Activated gamma-delta T cell treated with Interleukin-2 at 50 U/mL for 16 hours (primary cell): ENCODE measurements around the gene SLC66A3.
A peak's percentile ranks its signal among the peaks of the same experiment; 100 is the strongest.

Experiments
- DNase-seq: peaks from one replicate; pipeline ENCODE4 v3.0.0-alpha.2; 2020

SLC66A3 gene

DNA sequence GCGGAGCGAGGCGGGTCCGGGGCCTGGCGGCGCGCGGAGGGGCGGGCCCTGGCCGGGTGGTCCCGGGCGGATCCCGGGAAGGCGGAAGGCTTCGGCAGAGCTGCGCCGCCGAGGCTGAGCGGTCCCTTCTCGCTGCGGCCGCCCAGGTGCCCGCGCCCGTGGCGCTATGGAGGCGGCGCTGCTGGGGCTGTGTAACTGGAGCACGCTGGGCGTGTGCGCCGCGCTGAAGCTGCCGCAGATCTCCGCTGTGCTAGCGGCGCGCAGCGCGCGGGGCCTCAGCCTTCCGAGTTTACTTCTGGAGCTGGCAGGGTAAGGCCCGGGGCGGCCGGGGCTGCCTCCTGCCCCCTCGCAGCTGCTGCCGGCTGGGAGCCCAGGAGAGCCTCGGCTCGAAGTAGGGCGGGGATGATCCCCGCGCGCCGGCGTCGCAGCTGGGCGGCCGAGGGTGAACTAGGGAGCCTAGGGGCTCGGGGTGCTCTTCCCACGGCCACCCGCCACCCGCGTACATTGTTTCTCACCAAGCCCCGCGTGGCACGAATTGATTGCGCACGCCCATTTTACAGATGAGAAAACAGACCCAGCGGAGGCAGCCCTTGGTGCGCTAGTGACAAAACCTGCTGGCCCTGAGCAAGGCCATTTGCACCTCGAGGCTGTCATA lies at the start of gene SLC66A3:
Gene SLC66A3, plus strand, starts transcription at position 87 of the 655 bp plus-strand sequence. Its CDS starts 80 bp downstream, at position 167.
- no peak for DNase-seq

DNA sequence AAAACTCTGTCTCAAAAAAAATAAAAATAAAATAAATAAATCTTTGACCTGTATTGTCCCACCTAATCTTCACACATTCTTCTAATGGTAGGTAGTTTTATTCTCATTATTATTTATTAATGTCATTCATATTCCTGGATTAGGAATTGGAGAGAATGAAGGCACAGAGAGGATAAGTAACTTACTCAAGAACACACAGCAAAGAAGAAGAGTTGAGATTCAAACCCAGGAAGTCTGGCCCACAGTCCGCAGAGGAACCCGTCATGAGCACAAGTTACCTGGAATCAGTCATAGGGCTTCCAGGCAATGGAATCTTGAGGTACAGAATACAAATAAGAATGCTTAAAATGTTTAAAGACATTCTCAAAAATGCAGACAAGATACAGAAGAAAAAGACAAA lies 46.3 kb upstream of the SLC66A3 start:
- DNase-seq = no peak

- DNase-seq = no peak
Observed at GRCh38 chr2:11112870-11113428, 42.3 kb upstream of the SLC66A3 start.

DNA sequence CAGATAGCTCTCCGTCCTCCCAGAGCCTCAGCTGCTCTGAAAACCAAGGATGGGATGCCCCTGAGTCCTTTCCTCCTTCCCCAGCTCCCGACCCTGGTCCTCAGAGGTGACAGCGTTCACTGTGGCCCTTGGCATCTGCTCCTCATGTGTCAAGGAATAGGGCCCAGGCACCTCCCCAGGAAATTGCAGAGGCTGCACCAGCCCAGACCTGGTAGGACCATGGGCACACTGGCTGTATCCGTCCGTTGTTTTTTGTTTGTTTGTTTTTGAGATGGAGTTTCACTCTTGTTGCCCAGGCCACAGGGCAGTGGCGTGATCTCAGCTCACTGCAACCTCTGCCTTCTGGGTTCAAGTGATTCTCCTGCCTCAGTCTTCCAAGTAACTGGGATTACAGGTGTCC lies 37.5 kb upstream of the SLC66A3 start:
- DNase-seq = no peak

DNA sequence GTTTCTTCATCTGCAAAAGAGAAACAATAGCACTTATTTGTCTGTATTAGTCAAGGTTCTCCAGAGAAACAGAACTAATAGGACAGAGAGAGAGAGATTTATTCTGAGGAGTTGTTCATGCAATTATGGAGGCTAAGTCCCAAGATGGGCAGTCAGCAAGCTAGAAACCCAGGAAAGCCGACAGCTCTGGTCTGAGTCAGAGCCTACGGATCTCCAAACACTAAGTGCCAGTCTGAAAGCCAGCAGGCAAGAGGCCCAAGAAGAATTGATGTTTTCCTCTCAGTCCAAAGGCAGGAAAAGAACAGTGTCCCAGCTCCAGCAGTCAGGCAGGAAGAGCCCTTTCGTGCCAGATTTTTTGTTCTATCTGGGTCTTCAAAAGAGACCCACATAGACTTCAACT lies 36.5 kb upstream of the SLC66A3 start:
- DNase-seq = no peak

- no peak for DNase-seq
Observed at GRCh38 chr2:11121099-11121822, 34.0 kb upstream of the SLC66A3 start.

- no peak for DNase-seq
Observed at GRCh38 chr2:11121823-11122155, 33.5 kb upstream of the SLC66A3 start.

- no peak for DNase-seq
Observed at GRCh38 chr2:11122380-11122779, 32.9 kb upstream of the SLC66A3 start.

DNA sequence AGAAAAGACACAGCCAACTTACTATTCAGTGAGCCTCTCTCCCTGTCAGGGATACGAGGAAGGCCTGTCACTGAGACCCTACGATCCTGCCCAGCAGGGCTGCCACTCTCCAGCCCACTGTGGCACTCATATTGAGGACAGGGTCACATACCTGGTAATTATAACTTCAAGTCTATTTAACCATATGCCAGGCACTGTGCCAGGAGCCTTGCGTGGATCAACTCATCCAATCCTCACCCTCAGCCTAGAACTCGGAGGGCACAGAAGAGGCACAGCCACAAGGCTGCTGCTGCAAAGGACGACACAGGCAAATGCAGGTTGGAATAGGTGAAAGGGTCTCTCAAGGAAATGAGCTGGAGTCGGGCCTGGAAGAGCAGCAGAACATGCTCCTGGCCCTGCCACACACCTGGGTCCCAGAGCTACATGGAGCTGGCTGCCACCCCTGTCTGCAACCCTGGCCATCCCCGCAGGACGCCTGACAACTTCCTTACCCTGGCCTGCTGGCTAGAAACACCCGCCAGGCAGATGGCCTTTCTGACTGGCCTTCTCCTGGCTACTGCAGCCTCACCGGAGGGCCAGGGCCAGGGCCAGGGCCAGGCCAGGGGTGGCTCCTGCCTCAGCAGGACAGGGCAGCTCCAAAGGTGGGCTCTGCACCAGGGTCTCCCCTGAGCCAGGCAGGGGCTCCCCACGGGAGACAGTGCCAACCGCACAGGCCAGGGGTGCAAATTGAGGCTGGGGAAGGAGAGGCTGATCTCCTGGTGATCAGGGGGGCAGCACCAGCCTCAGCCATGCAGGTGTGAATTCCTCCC lies 32.1 kb upstream of the SLC66A3 start:
- no peak for DNase-seq

DNA sequence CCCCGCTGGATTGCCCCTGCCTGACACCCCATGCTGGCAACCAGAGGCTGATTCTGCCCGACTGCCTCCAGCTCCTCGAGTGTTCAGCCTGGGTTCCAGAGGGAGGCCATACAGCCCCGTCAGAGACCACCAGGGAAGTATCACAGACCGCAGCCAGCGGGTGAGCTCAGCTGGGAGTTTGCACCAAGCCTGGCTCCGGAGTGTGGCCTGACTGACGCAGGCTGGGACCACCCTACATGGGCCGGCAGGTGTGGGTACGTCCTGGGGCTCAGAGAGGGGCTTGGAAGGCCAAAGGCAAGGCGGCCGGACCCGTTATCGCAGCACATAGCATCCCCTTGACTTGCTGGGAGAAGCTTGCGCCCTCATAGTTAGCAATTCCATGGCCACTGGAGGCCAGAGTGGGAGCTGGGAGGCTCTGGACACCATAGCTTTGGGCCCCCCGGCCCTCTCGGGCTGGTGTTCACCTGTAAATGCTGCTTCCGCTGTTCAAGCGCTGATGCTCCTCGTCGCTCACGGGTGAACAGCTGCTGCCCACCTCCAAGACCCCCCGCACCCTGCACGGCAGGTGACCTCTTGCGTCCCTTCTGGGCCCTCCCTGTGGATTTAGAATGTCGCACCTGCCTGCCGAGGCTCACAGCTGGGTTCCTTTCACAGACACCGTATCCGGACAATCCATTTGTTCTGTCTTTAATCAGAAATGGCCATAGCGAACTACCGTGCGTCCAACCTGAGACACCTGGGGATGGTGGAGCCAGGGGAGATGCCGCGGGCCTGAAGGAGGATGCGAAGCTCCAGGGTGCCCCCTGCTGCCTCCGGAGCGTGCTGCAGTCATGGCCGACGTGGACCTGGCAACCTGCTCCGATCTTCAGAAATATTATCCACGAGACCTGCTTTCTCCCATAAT lies 31.2 kb upstream of the SLC66A3 start:
- DNase-seq = peak; percentile 19

GRCh38 chr2:11124760-11125068 lies 30.6 kb upstream of the SLC66A3 start:
- no peak for DNase-seq

- no peak for DNase-seq
Observed at GRCh38 chr2:11127761-11128160, 27.5 kb upstream of the SLC66A3 start.

DNA sequence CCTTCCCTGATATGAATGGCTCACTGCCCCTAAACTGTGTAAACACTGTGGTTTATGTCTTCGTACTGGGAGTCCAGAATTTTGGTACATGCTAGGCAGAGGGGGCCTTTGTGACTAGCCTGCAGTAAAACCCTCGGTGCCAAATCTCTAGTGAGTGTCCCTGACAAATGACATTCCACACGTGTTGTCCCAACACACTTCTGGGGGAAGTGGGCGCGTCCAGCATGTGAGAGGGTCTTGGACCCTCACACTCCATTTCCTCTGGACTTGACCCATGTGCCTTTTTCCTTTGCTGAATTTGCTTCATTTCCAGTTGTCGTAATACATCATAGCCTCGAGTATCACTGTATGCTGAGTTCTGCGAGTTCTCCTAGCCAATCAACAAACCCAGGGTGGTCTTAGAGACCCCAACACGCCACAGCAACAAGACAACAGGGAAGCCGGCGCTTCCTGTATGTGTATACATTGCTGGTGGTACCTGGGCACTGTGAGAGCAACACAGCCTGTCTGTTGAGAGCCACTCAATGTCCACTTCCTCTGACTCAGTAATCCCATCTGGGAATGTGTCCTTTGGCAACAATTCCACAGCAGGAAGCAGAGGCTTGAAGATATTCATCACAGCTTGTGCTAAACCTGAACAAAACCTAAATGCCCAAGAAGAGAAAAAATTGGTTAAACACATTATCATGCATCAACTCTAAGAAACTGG lies 26.9 kb upstream of the SLC66A3 start:
- DNase-seq = no peak

DNA sequence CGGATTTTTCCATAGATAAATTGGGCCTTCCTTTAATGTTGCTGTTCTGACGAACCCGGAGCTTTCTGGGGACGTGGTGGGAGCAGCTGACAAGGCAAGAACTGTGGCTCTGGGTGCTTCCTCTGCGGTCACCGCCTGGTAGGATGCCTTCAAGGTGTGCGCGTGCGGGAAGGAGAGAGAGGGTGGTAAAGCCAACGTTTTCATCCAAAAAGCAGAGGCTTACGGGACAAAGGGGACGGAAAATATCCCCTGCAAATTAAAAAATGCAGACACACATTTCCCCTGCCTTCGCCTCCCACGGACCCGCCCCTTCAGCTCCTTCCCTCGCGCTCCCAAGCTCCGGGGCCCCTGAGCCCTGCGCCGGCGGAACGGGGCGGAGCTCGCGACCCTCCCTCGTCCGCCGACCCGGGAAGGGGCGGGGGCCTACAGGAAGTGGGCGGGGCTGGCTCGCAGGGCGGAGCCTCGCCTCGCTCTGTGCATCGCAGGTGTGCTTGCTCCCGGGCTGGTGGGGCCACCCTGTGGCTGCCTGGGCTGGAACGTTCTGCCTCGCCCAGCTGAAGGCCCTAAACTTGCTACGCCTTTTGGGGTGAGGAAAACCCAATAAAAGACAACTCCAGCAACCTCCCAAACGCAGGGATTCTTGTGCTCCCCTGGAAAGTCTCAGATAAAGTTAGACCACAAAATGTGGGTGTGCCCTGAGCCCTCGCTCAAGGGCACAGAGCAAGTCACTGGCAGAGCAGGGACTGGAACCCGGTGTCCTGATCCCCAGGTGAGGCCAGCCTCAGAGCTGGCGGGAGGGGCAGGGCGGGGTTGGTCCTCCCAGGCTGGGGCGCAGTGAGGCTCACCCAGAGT lies 25.4 kb upstream of the SLC66A3 start:
- peak; percentile 72 for DNase-seq

DNA sequence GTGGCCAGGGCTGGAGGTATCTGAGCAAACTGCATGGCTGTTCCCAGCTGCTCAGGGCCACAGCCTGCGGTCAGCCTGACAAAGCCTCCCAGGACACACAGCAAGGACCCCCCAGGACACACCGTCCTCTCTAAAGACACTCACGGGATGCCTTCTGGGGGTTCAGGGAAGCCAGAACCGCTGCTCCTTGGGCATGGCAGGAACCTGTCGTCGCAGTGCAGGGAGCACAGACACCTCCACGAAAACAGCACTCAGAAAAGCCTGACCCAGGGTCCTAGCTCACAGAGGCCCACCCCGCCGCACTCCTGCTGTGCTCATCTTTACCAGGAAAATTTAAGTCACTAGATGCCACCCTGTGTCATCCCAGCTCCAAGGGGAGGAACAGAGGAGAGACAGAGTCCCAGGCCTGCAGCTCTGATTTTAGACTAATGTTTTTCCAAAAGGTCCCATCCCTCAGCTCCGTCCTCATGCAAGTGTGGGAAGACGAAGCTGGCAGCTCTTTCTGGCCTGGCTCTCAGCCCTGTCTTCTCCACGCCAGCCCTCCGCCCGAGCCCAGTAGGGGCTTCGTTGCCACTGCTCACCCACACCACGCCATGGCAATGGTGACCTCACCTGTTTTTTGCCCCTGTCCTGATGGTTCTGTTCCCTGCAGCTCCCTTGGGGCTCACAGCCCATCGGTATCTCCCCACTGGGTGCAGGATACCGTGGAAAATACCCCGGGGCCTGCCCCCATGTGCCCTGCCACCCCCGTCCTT lies 23.9 kb upstream of the SLC66A3 start:
- DNase-seq = no peak

- DNase-seq = no peak
Observed at GRCh38 chr2:11132036-11132671, 23.1 kb upstream of the SLC66A3 start.

DNA sequence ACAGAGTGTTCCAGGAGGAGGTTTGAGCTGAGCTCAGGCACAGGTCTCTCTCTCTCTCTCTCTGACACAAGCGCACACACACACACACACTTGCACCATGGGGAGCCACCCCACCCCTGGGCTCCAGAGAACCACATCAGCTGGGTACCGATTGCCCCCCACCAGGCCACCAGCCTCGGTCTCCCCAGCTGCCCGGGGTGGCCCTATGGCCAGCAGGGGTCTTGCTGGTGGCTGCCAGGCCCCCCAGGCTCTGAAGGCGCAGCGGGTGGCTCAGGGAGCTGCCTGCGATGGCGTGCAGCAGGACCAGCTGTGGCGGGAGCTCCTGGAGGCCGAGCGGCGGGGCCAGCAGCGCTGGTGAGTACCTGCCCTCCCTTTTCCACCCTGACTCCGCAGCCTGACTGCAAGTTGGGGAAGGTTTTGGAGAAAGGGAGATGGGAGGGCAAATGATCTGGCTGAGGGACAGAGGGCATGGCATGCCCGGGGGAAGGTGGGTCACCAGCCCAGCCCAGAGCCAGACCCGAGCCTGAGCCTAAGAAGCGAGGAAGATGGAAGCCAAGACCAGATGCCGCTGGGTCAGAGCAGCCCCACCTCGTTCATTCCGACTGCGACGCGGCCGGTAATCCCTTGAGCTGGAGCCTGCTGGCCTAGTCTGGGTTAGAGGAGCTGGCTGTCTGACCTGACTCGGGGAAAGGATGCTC lies 21.9 kb upstream of the SLC66A3 start:
- no peak for DNase-seq

DNA sequence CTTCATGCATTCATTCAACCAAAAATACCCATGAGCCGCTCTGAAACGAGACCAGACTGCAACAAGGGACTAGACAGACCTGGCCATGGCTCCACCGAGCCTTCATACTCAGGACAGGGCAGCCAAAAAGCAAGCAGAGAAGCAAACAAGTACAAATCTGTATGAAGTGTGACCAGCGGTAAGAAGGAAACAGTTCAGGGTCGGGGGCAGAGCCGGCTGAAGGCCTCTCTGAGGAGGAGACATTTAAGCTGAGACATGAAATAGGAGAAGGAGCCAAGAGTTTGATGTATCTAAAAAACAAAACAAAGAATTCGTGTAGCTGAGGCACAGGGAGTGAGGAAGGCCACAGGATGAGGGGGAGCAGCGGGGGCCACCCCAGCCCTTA lies 21.3 kb upstream of the SLC66A3 start:
- DNase-seq = no peak

DNA sequence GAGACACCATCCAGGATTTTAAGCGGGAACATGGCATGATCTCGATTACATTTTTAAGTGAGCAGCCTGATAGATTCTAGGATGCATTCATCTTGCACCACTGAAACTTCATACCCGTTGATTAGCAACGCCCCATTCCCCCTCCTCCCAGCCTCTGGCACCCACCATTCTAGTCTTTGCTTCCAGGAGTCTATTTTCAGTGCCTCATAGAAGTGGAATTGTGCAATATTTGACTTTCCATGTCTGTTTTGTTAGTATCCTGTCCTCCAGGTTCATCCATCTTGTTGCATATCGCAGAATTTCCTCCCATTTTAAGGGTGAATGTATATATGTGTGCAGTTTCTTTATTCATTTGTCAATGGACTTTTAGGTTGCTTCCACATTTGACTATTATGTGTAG lies 20.9 kb upstream of the SLC66A3 start:
- no peak for DNase-seq
